ENCODE data around the gene GPR89A.

DNA sequence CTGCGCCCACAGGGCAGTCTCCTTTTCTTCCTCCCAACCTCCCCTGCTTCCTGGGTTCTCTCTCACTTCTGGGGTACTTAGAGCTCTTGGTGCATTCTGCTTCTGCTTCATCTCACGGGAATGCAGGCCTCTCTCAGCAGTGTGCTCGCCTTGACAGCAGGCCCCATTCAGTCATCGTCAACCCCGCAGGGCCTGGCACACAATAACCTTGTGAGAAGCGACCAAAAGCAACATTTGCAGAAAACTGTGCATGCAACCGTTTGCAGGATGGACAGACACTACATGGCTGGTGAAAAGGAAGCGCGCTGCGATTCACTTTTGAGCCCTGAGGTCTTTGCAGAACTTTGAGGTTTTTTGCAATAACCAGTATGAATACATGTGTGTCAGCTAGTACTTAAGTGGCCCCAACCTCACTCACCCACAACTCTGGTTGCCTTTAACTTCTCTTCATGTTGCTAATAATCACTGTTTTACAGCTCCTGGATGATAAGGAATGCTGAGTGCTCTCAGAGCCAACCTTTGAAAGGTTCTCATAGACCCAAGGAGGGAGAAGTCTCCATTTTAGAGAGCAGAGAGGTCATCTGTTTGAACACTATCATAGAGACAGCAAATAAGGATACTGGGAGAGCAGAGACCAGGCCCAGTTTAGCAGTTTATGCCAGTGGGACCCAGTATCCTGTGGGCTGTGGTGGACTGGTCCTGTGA is 109.0 kb downstream of the GPR89A start:
- TF ChIP-seq ZBTB33 (IDR thresholded peaks at IDR 0.05) (no peak), JUND (IDR thresholded peaks at IDR 0.05) (no peak), EGR1 (IDR thresholded peaks at IDR 0.05; ENCODE audit: low read depth in 2 of 2) (no peak), RAD21 (IDR thresholded peaks at IDR 0.05) (no peak), TAF1 (conservative IDR thresholded peaks at IDR 0.05) (no peak), RXRA (IDR thresholded peaks at IDR 0.05) (no peak), SP1 (IDR thresholded peaks at IDR 0.05) (no peak), FOXA2 (IDR thresholded peaks at IDR 0.05) (no peak), YY1 (IDR thresholded peaks at IDR 0.05) (no peak)
- TF ChIP-seq, protein P1, sequence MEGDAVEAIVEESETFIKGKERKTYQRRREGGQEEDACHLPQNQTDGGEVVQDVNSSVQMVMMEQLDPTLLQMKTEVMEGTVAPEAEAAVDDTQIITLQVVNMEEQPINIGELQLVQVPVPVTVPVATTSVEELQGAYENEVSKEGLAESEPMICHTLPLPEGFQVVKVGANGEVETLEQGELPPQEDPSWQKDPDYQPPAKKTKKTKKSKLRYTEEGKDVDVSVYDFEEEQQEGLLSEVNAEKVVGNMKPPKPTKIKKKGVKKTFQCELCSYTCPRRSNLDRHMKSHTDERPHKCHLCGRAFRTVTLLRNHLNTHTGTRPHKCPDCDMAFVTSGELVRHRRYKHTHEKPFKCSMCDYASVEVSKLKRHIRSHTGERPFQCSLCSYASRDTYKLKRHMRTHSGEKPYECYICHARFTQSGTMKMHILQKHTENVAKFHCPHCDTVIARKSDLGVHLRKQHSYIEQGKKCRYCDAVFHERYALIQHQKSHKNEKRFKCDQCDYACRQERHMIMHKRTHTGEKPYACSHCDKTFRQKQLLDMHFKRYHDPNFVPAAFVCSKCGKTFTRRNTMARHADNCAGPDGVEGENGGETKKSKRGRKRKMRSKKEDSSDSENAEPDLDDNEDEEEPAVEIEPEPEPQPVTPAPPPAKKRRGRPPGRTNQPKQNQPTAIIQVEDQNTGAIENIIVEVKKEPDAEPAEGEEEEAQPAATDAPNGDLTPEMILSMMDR (IDR thresholded peaks at IDR 0.05; ENCODE audit: low read depth, low read length, missing input control) = no peak
- TF ChIP-seq, protein P2, sequence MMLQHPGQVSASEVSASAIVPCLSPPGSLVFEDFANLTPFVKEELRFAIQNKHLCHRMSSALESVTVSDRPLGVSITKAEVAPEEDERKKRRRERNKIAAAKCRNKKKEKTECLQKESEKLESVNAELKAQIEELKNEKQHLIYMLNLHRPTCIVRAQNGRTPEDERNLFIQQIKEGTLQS (IDR thresholded peaks at IDR 0.05) = no peak
- TF ChIP-seq, protein P3, sequence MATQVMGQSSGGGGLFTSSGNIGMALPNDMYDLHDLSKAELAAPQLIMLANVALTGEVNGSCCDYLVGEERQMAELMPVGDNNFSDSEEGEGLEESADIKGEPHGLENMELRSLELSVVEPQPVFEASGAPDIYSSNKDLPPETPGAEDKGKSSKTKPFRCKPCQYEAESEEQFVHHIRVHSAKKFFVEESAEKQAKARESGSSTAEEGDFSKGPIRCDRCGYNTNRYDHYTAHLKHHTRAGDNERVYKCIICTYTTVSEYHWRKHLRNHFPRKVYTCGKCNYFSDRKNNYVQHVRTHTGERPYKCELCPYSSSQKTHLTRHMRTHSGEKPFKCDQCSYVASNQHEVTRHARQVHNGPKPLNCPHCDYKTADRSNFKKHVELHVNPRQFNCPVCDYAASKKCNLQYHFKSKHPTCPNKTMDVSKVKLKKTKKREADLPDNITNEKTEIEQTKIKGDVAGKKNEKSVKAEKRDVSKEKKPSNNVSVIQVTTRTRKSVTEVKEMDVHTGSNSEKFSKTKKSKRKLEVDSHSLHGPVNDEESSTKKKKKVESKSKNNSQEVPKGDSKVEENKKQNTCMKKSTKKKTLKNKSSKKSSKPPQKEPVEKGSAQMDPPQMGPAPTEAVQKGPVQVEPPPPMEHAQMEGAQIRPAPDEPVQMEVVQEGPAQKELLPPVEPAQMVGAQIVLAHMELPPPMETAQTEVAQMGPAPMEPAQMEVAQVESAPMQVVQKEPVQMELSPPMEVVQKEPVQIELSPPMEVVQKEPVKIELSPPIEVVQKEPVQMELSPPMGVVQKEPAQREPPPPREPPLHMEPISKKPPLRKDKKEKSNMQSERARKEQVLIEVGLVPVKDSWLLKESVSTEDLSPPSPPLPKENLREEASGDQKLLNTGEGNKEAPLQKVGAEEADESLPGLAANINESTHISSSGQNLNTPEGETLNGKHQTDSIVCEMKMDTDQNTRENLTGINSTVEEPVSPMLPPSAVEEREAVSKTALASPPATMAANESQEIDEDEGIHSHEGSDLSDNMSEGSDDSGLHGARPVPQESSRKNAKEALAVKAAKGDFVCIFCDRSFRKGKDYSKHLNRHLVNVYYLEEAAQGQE (IDR thresholded peaks at IDR 0.05) = no peak
